Measurements from ENCODE around the gene ST6GALNAC3.

GRCh38 chr1:76335882-76336281 is 261.3 kb downstream of the ST6GALNAC3 start:
- TF ChIP-seq RAD21 (conservative IDR thresholded peaks at IDR 0.05 in 1 of 2, IDR thresholded peaks at IDR 0.05 in 1 of 2) (no peak), CTCF (IDR thresholded peaks at IDR 0.05) (no peak), EP300 (IDR thresholded peaks at IDR 0.05) (no peak), CEBPB (IDR thresholded peaks at IDR 0.05) (no peak), BHLHE40 (IDR thresholded peaks at IDR 0.05; ENCODE audit: low read depth, low read length) (no peak)

All from A549 (cell line).